HG02623 (cell line): Measurements from ENCODE around the gene PIWIL1.

ENCODE experiments used
- ATAC-seq: cut with Tn5 transposase; IDR thresholded peaks from one replicate; pipeline ENCODE4 v1.9.1; 2021; ENCODE audit warnings: moderate library complexity; ENCODE audit not compliant: unreplicated experiment

PIWIL1 gene

DNA sequence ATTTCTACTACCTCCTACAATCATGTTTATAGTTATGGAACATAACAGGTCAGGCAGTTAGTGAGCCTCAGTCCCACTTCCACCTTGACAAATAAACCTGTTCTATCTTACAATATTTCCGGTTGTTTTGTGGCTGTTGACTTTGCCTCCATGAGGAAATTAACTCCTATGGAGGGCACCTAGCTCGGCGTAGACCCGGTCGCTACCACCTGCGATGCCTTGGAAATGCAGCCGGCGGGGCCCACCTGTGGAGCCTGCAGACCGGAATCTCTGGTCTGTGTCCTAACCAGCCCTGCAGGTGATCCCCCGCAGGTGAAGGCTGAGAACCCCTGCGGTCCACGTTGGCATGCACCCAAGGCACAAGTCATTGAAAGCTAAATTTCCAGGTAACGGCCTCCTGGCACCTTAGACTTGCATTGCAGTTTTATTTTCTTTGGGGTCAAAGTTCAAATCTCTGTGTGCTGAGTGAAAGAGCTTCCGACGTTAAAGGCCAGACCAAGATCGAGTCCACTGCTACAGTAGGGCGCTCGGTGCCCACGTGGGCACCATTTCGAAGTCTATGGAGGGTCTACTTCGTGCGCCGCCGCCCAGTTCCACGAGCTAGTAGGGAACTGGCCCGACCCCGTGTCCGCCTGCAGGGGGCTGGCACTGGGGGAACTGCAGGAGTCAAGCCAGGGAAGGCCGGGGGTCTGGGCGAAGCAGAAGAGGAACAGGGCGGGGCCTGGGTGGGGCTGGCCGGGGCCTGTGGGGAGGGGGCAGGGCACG lies 782 bp upstream of the PIWIL1 start:
- ATAC-seq: no peak

DNA sequence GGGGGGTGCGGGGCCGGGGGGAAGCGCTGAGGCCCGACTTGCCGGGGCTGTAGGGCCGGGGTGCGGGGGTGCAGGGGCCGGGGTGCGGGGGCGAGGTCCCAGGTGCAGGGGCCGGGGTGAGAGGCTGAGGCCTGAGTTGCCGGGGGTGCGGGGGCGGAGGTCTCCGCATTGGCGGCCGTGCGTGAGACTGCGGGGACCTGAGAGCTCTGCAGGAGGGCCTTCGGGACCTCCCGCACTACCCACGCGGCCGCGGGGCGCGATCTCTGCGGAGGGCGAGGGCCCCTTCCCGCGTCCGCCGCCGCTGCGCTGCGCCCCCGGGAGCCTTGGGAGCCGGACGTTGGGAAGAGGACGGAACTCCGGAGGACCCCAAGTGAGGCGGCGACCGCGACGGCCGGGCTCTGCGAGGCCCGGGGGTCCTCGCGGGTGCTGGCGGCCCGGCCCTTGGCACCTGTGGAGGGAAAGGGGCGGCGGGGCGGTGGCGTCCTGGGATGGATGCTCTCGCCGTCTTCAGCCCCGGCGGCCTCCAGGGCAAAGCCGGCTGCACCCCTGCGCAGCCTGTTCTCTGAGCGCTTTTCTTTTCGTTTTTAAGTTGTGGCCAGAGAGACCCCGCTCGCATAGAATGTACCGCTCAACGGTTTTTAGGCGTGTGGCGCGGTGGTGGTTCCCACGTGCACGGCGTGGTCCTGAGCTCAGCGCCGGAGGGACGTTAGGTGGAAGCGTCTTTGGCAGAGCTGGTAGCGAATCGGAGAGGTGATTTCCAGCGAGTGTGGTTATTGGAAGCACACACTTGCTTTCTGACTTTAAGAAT lies 1.3 kb downstream of the PIWIL1 start:
- no peak for ATAC-seq

DNA sequence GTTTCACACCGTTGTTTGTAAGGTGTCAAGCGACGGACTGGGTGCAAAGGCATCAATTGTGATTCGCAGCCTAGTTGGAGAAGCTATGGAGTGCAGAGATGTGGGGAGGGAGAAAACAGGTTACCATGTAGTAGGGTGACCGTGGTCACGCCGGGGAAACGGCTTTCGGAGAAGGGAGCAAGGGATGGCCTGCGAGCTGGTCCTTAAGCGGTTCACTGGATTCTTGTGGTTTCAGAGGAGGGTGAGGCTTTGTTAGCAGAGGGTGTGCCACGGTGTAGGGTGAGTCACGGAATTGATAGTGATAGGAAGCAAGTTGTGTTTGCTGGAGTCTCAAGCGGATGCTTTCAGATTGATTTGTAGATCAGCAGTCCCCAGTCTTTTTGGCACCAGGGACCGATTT lies 2.3 kb downstream of the PIWIL1 start:
- no peak for ATAC-seq

DNA sequence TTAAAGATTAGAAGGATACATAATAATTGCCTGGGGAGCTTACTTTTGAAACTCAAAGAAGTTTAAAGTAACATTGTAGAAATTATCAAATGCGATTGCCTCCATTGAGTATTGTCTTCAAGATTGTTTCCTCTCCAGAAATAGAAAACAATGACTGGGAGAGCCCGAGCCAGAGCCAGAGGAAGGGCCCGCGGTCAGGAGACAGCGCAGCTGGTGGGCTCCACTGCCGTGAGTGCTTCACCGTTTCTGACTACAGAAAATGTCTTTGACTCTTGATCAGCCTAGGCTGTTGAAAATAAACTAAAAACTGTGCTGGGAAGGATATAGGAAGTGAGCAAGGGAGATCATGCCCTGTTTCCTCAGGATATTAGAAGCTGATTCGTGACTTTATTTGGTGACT lies 4.8 kb downstream of the PIWIL1 start:
- ATAC-seq: no peak

DNA sequence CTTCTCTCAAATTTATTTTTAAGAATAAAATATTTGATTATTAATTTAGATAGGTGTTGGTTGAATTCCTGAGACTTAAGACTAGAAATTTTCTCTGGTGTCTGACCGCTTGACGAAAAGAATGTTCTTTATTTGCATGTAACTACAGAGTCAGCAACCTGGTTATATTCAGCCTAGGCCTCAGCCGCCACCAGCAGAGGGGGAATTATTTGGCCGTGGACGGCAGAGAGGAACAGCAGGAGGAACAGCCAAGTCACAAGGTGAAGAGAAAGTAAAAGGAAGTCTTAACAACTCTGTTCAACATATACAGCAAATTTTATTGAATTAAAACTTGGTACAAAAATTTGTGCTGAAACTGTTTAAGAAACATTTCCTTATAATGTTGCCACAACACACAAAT lies 5.2 kb downstream of the PIWIL1 start:
- no peak for ATAC-seq

GRCh38 chr12:130344529-130344928 lies 6.8 kb downstream of the PIWIL1 start:
- no peak for ATAC-seq

DNA sequence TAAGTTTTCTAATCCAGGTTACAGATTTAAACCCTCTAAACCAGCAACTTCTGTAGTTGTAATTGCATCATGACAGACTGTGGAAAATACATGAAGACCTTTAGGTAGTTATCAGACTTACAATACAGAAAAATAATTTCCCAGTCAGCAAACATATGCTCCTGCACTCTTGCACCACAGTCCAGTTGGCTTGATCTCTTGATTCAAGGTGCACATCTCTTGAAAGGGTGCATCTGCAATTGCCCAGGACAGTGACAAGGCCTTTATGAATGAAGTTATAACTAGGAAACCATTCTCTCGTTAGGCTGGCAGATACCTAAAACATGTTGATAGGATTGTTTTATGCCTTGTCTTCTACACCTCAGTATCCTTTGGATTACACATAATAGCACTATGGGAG lies 7.6 kb downstream of the PIWIL1 start:
- ATAC-seq: no peak

DNA sequence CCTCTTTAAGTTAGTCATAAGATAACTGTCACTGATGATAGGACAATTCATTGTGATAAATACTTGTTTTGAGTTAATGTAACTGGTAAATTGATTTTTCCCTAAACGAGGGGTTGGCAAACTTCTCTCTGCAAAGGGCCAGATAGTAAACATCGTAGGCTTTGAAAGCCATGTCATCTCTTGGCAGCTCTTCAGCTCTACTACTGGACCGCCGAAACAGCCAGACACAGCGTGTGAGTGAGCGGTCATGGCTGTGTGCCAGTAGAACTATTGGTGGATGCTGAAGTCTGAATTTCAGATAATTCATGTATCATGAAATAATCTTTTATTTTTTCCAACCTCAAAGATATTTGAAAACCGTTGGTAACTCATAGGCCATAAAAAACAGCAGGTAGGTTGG lies 9.9 kb downstream of the PIWIL1 start:
- ATAC-seq: no peak

- ATAC-seq: no peak
Measured at GRCh38 chr12:130350715-130351114, 13.0 kb downstream of the PIWIL1 start.

GRCh38 chr12:130351326-130351725 lies 13.6 kb downstream of the PIWIL1 start:
- no peak for ATAC-seq

DNA sequence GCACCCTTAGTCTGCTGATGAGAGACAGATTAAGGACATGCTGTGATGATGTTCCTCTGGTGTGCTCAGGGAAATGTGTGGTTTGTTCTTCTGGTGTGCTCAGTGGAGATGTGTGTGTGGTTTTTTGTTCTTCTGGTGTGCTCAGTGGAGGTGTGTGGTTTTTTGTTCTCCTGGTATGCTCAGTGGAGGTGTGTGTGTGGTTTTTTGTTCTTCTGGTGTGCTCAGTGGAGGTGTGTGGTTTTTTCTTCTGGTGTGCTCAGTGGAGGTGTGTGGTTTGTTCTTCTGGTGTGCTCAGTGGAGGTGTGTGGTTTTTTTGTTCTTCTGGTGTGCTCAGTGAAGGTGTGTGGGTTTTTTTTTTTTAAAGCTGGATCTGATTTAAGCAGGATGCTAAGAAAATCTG lies 15.4 kb downstream of the PIWIL1 start:
- ATAC-seq: no peak

DNA sequence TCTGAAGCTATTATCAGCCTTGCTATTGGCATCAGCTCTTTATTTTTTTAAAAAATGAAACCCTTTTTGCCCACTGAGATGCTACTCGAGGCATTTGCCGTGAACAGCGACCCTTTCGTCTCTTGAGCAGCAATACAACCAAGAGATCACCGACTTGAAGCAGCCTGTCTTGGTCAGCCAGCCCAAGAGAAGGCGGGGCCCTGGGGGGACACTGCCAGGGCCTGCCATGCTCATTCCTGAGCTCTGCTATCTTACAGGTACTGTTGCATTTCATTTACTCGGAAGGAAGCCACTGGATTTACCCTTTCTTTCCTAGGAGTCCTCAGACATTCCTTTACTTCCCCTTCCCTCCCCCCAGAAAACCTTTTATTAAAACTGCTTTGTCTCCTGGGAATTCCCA lies 16.7 kb downstream of the PIWIL1 start:
- ATAC-seq: no peak

DNA sequence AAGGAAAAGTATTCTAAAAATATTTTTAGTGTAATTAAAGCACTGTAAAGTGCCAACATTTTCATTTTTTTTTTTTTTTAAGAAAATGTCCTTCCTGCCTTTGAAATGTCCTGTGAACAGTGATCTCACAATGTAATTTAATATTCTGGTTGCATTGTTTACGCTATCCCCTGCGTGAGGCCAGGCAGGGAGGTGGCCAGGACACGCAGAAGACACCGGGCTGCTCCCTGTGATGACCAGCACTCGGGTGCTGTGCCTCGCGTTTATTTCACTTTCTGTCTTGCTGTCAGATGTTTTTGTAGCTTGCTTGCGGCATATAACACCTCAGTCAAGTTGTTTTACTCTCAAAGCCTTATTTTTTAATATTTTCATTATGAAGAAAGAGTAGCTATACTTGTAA lies 18.5 kb downstream of the PIWIL1 start:
- no peak for ATAC-seq

DNA sequence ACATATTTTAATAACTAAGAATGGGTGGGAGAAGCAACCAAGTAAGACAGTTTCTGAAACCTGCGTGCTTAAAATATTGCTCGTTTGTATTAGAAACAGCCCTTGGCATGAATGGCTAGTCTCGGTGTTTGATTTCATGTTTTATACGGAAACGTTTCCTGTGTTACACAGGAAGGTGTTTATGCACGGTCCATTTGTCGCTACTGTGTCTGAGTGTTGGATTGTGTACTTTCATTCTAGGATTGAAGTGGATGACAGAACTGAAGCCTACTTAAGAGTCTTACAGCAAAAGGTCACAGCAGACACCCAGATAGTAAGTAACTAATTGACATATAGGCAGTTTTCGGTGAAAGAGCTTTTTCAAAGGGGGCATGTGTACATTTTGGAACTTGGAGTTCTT lies 19.6 kb downstream of the PIWIL1 start:
- ATAC-seq: no peak

- ATAC-seq: no peak
Measured at GRCh38 chr12:130357729-130358330, 20.1 kb downstream of the PIWIL1 start.

GRCh38 chr12:130362060-130362459 lies 24.4 kb downstream of the PIWIL1 start:
- no peak for ATAC-seq

GRCh38 chr12:130364578-130364977 lies 26.9 kb downstream of the PIWIL1 start:
- ATAC-seq: no peak

DNA sequence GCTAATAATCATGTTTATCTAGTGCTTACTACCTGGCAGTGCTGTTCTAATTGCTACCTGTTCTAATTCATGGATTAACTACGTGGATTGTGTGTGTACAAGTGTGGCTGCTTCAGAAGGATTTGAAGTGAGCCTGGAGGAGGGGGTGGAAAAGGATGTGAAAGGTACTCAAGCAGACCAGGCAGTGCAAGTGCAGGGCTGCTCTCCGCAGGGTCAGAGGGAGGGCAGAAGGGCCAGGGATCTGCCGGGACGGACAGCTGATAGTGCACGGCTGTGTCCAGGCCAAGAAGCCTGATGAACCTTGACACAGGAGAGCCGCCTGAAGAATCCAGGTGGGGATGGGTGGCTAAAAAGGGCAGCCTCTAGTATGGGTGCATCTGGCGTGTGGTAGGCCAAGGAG lies 28.5 kb downstream of the PIWIL1 start:
- no peak for ATAC-seq

GRCh38 chr12:130367003-130367402 lies 29.3 kb downstream of the PIWIL1 start:
- no peak for ATAC-seq

DNA sequence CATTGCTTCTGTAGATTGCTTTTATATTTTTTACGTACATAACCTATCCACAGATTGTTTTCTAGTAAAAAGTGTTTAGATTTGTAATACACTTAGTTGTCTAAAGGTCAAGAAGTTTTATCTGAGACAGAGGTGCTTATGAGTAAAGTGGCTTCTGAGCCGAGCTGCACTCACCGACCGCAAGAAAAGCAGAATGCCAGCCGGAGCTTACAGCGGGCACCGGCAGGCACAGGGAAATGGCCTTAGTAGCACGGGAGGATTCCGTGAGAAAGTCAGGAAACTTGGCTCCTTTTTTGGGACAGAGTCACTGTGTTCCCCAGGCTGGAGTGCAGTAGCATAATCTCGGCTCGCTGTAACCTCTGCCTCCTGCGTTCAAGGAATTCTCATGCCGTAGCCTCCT lies 29.8 kb downstream of the PIWIL1 start:
- no peak for ATAC-seq

DNA sequence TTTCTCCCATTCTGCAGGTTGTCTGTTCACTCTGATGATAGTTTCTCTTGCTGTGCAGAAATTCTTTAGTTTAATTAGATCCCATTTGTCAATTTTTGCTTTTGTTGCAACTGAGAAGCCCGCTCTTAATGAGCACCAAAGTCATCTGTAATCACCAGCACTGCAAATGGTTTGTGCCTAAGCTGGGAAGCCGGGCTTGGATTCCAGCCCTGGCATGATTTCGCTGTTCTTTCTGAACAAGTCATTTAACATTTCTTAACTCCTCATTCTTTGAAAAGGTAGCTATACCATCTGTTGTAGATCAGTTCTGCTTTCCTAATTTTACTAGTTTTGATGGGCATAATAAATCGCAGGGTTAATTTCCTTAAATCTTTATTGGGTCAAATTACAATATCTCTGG lies 32.1 kb downstream of the PIWIL1 start:
- no peak for ATAC-seq

DNA sequence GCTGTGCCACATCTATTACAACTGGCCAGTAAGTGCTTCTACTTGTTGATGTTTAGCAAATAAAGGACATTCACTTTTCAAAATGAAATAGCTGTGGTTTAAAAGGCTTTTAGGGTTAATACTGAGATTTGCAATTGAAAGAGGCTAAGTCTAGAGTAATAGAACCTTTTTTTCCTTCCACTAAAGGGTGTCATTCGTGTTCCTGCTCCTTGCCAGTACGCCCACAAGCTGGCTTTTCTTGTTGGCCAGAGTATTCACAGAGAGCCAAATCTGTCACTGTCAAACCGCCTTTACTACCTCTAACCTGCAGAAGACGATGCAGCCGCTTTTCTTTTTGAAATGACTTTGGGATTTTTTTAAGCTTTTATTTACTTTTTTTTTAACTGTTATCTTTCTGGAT lies 33.6 kb downstream of the PIWIL1 start:
- ATAC-seq: no peak
